Measurements from ENCODE around the gene SOBP. TPM values are rescaled to one million over a fixed set of nuclear protein-coding genes. Genes with fewer than 3 reads are reported as not detected.

The SOBP gene
- total RNA-seq, 2 experiments from 2014 or later, result 0.05 to 0.17 TPM

DNA sequence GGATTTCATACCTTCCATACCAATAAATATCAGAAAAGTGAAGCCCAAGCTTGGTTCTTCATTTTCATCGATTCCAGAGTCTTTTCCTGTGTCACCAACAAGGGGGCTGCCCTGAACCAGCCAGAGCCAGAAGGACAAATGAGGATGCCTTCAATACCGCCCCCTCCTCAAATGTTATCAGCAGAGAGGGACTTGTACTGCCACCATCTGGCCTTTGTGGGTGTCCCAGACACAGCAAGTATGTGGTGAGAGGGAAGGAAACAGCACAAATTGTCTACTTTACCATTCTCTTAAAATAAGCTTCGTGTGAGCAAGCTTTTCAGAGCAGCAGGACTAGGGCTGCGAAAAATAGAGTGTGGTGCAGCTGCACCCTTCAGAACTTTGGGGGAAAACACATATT is 165.3 kb downstream of the SOBP start:
- no peaks in the 10 kb centered on the region for H3K9me3 Mint-ChIP-seq
- Histone ChIP-seq H3K36me3 (ENCODE audit: insufficient read depth, low read length) (no peaks in the 10 kb centered on the region), H3K9me3 (ENCODE audit: control insufficient read depth in 1 of 2, insufficient read depth in 1 of 2, low read length in 2 of 2) (no peaks in the 10 kb centered on the region), H3K4me1 (ENCODE audit: insufficient read depth, low read length) (peaks cover 19% of the 10 kb centered on the region), H3K27ac (ENCODE audit: low read depth in 1 of 2, low read length in 2 of 2) (no peak overlapping the region), H3K27me3 (ENCODE audit: control insufficient read depth in 1 of 2, insufficient read depth in 2 of 2, low read length in 2 of 2) (no peaks in the 10 kb centered on the region), H3K4me3 (ENCODE audit: low read length) (no peak overlapping the region)
- no peak overlapping the region for H3K4me3 Mint-ChIP-seq
- DNase-seq (no peak), ATAC-seq (ENCODE audit: poor library complexity) (no peak)
- H3K27me3 Mint-ChIP-seq, result peaks cover 6% of the 10 kb centered on the region
- ChIA-PET POLR2A (no interaction called here), CTCF (interaction anchor here (1.1 kb wide), 1 partner anchor 12 kb away, joined by 3 read pairs; no protein-coding TSS in a partner anchor)
- H3K27ac Mint-ChIP-seq, result no peak overlapping the region
- H3K4me1 Mint-ChIP-seq (ENCODE audit: low read depth), result peaks cover 38% of the 10 kb centered on the region
- intact Hi-C loops (cut with DNase I, micrococcal nuclease), result no loop called here
- H3K36me3 Mint-ChIP-seq (ENCODE audit: low read depth), result no peaks in the 10 kb centered on the region
- TF ChIP-seq, protein P1, sequence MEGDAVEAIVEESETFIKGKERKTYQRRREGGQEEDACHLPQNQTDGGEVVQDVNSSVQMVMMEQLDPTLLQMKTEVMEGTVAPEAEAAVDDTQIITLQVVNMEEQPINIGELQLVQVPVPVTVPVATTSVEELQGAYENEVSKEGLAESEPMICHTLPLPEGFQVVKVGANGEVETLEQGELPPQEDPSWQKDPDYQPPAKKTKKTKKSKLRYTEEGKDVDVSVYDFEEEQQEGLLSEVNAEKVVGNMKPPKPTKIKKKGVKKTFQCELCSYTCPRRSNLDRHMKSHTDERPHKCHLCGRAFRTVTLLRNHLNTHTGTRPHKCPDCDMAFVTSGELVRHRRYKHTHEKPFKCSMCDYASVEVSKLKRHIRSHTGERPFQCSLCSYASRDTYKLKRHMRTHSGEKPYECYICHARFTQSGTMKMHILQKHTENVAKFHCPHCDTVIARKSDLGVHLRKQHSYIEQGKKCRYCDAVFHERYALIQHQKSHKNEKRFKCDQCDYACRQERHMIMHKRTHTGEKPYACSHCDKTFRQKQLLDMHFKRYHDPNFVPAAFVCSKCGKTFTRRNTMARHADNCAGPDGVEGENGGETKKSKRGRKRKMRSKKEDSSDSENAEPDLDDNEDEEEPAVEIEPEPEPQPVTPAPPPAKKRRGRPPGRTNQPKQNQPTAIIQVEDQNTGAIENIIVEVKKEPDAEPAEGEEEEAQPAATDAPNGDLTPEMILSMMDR (IDR thresholded peaks at IDR 0.05), result no peak

DNA sequence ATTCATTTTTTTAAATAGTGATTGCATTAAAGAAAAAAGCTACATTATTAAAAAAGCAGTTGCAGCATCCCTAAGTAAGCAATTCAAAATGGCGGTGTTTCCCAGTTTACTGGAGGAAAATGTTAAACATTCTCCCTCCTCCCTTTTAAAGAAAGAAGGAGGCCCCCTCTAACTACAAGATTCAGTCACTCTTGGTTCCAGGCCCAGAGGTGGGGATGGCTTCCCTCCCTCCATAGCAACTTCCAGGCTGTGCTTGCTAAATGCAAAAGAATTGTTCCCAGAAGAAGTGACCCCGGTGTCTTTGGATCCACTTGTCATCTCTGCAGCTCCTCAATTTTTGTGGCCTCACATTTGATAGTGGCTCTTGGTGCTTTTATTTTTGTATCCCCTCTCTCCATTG is 165.9 kb downstream of the SOBP start:
- H3K36me3 Mint-ChIP-seq (ENCODE audit: low read depth), result no peaks in the 10 kb centered on the region
- intact Hi-C loops (cut with DNase I, micrococcal nuclease), result no loop called here
- Histone ChIP-seq H3K27ac (ENCODE audit: low read depth in 1 of 2, low read length in 2 of 2) (no peak overlapping the region), H3K9me3 (ENCODE audit: control insufficient read depth in 1 of 2, insufficient read depth in 1 of 2, low read length in 2 of 2) (no peaks in the 10 kb centered on the region), H3K27me3 (ENCODE audit: control insufficient read depth in 1 of 2, insufficient read depth in 2 of 2, low read length in 2 of 2) (no peaks in the 10 kb centered on the region), H3K36me3 (ENCODE audit: insufficient read depth, low read length) (no peaks in the 10 kb centered on the region), H3K4me1 (ENCODE audit: insufficient read depth, low read length) (peaks cover 19% of the 10 kb centered on the region), H3K4me3 (ENCODE audit: low read length) (no peak overlapping the region)
- POLR2A ChIA-PET, result interaction anchor here (0.8 kb wide), 1 partner anchor 36 kb away, joined by 3 read pairs; no protein-coding TSS in a partner anchor
- ATAC-seq (ENCODE audit: poor library complexity), result no peak
- H3K4me1 Mint-ChIP-seq (ENCODE audit: low read depth), result peaks cover 38% of the 10 kb centered on the region
- no peak for DNase-seq
- H3K4me3 Mint-ChIP-seq, result no peak overlapping the region
- H3K27ac Mint-ChIP-seq, result no peak overlapping the region
- H3K9me3 Mint-ChIP-seq, result no peaks in the 10 kb centered on the region
- CTCF ChIA-PET, result no interaction called here
- TF ChIP-seq, protein P1 (IDR thresholded peaks at IDR 0.05), result no peak
- H3K27me3 Mint-ChIP-seq, result peaks cover 6% of the 10 kb centered on the region

DNA sequence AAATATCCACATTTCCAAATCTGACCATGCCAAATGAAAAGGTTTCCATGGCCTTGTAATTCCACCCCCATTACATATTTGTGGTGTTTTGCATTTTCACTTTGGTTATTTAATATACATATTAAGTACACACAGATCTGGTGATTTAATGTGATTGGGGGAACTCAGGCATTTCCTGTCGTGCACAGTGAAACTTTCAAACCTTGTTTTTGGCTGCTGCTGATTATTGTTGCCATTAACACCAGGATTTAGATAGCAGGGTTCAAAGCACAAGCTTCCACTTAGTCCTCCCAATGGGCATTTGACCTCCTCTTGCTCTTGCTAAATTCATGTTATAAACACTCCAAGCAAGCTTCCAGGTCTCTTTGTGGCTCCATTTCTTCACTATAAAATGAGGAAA is 166.5 kb downstream of the SOBP start:
- no peak overlapping the region for H3K27ac ChIP-seq (ENCODE audit: low read depth in 1 of 2, low read length in 2 of 2)
- POLR2A ChIA-PET, result interaction anchor here (0.8 kb wide), 1 partner anchor 37 kb away, joined by 3 read pairs; no protein-coding TSS in a partner anchor
- H3K4me1 Mint-ChIP-seq (ENCODE audit: low read depth), result peaks cover 38% of the 10 kb centered on the region
- no peak overlapping the region for H3K4me3 ChIP-seq (ENCODE audit: low read length)
- DNase-seq (no peak), ATAC-seq (ENCODE audit: poor library complexity) (no peak)
- CTCF ChIA-PET, result no interaction called here
- H3K4me1 ChIP-seq (ENCODE audit: insufficient read depth, low read length), result peaks cover 19% of the 10 kb centered on the region
- H3K9me3 Mint-ChIP-seq, result no peaks in the 10 kb centered on the region
- H3K27me3 ChIP-seq (ENCODE audit: control insufficient read depth in 1 of 2, insufficient read depth in 2 of 2, low read length in 2 of 2), result no peaks in the 10 kb centered on the region
- H3K27me3 Mint-ChIP-seq, result peaks cover 6% of the 10 kb centered on the region
- intact Hi-C loops (cut with DNase I, micrococcal nuclease), result no loop called here
- H3K4me3 Mint-ChIP-seq, result no peak overlapping the region
- H3K9me3 ChIP-seq (ENCODE audit: control insufficient read depth in 1 of 2, insufficient read depth in 1 of 2, low read length in 2 of 2), result no peaks in the 10 kb centered on the region
- TF ChIP-seq, protein P1 (IDR thresholded peaks at IDR 0.05), result no peak
- no peaks in the 10 kb centered on the region for H3K36me3 ChIP-seq (ENCODE audit: insufficient read depth, low read length)
- no peaks in the 10 kb centered on the region for H3K36me3 Mint-ChIP-seq (ENCODE audit: low read depth)
- H3K27ac Mint-ChIP-seq, result no peak overlapping the region
